Panc1 (cell line): ENCODE data around the gene STARD13. TPM values are rescaled to one million over a fixed set of nuclear protein-coding genes. Genes with fewer than 3 reads are reported as not detected.

Experiments
- ATAC-seq: fragments of 200-7000 bp; cut with Tn5 transposase; 2 replicates; pipeline ENCODE4 v1.9.1; 2020; ENCODE audit warnings: mild to moderate bottlenecking, moderate library complexity
- BruUV-seq: library from RNA; stranded (reverse); fragments of 400-500 nt; replicated peaks from 2 replicates; lab custom pipeline; 2021; lab: Mats Ljungman, UMichigan
- CTCF ChIA-PET: fragments of 300-600 bp; sonication (Branson Sonifier 250); formaldehyde crosslinking; loops from one replicate; lab custom pipeline; 2022; ENCODE audit warnings: antibody characterized with exemption; lab: Charles Lee
- POLR2A ChIA-PET: fragments of 300-600 bp; sonication (Branson Sonifier 250); formaldehyde crosslinking; loops from one replicate; lab custom pipeline; 2022; ENCODE audit warnings: antibody characterized with exemption; lab: Charles Lee
- DNase-seq: peaks from one replicate; pipeline ENCODE4 v3.0.0-alpha.2; 2010; ENCODE audit warnings: low read depth, low spot score
- H3K27ac ChIP-seq: 2 replicates; pipeline ENCODE4 v1.5.1; 2011; ENCODE audit warnings: mild to moderate bottlenecking, low read length, inconsistent platforms
- H3K27me3 ChIP-seq: fragments of 200-500 bp; sonication (Bioruptor generic); 2 replicates; pipeline ENCODE4 v1.6.0; 2014; ENCODE audit warnings: low read length, inconsistent platforms; ENCODE audit not compliant: control insufficient read depth, insufficient read depth
- H3K36me3 ChIP-seq: fragments of 200-500 bp; sonication (Bioruptor generic); 2 replicates; pipeline ENCODE4 v1.5.1; 2014; ENCODE audit warnings: inconsistent platforms, mild to moderate bottlenecking, low read length, moderate library complexity; ENCODE audit not compliant: control insufficient read depth, insufficient read depth
- H3K4me1 ChIP-seq: 2 replicates; pipeline ENCODE4 v1.5.1; 2011; ENCODE audit warnings: inconsistent platforms, mild to moderate bottlenecking, low read length, moderate library complexity; ENCODE audit not compliant: control insufficient read depth, insufficient read depth
- H3K4me3 ChIP-seq, 2 experiments: 2 replicates each; pipeline ENCODE4 v1.5.1; 2011 to 2012; ENCODE audit warnings: low read depth in 2 of 2, low read length in 2 of 2, mild to moderate bottlenecking in 2 of 2, inconsistent platforms in 1 of 2, moderate library complexity in 1 of 2
- H3K9me3 ChIP-seq: fragments of 200-500 bp; sonication (Bioruptor generic); 2 replicates; pipeline ENCODE4 v1.5.1; 2014; ENCODE audit warnings: low read depth, mild to moderate bottlenecking, inconsistent platforms, low read length, moderate library complexity; ENCODE audit not compliant: control insufficient read depth, insufficient read depth
- POLR2AphosphoS5 ChIP-seq: IDR thresholded peaks from 2 replicates; pipeline ENCODE4 v1.6.1; 2012; ENCODE audit warnings: mild to moderate bottlenecking, low read depth, low read length, moderate library complexity
- SIN3A ChIP-seq: IDR thresholded peaks from 2 replicates; pipeline ENCODE4 v1.6.1; 2012; ENCODE audit warnings: low read depth, mild to moderate bottlenecking, low read length, moderate library complexity, borderline replicate concordance; ENCODE audit not compliant: insufficient read depth
- TCF7L2 ChIP-seq: IDR thresholded peaks from 2 replicates; pipeline ENCODE4 v1.6.1; 2011; ENCODE audit warnings: mild to moderate bottlenecking, low read depth, low read length, inconsistent platforms
- in situ Hi-C: cut with HindIII; loops from 2 replicates; pipeline ENCODE4 v1.10.0; 2016; ENCODE audit warnings: low sequenced_read_pairs, low pct_unique_long_range_greater_than_20kb
- intact Hi-C: fragments of 100-400 bp; cut with micrococcal nuclease; formaldehyde crosslinking; loops from one replicate; pipeline ENCODE4 v1.10.0; 2022; ENCODE audit not compliant: unreplicated experiment
- total RNA-seq: library from RNA; stranded (reverse); gene quantifications from one replicate; pipeline ENCODE4 v1.2.1, GENCODE V29; 2021; ENCODE audit not compliant: unreplicated experiment
- TF ChIP-seq, protein P1 (sequence below): fragments of 450-650 bp; IDR thresholded peaks from 2 replicates; pipeline ENCODE4 v1.5.1; 2017; ENCODE audit warnings: mild to moderate bottlenecking
- TF ChIP-seq, protein P2 (sequence below), 2 experiments: IDR thresholded peaks; 2 replicates each; pipeline ENCODE4 v1.6.1; 2011 to 2012; ENCODE audit warnings: low read depth in 2 of 2, control low read depth in 1 of 2, low read length in 1 of 2, mild to moderate bottlenecking in 1 of 2, moderate library complexity in 1 of 2; ENCODE audit not compliant: insufficient read depth in 1 of 2

Gene STARD13
- total RNA-seq, 1 experiment from 2014 or later: 6.5 TPM

DNA sequence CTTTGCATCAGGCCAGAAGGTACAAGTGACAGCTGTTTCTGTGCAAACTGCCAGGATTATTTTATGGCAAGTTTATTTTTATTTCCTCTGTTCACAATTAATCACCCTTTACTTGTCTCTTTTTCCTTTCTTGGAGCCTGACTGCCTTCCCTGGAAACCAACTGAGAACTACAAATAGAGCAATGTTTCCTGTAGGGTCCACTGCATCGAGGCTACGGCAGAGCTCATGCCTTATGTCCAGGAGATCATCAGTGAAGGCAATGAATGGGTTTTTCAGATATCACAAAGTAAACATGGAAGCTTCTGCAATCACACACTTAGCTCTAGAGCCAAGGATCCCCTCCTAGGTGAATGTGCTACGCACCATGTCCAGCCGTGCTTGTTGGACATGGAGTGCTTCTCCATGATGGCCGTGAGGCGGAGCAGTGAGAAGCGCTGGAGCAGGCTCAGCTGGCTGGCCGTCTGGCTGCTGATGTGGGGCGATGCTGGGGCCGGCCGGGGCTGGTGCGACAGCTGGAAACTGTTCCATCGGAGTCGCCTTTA lies 158.5 kb downstream of the STARD13 start:
- H3K36me3 ChIP-seq: no peaks in the 10 kb centered on the region
- intact Hi-C loops: no loop called here
- ChIA-PET POLR2A (no interaction called here), CTCF (no interaction called here)
- in situ Hi-C loops: no loop called here
- TF ChIP-seq, protein P1, sequence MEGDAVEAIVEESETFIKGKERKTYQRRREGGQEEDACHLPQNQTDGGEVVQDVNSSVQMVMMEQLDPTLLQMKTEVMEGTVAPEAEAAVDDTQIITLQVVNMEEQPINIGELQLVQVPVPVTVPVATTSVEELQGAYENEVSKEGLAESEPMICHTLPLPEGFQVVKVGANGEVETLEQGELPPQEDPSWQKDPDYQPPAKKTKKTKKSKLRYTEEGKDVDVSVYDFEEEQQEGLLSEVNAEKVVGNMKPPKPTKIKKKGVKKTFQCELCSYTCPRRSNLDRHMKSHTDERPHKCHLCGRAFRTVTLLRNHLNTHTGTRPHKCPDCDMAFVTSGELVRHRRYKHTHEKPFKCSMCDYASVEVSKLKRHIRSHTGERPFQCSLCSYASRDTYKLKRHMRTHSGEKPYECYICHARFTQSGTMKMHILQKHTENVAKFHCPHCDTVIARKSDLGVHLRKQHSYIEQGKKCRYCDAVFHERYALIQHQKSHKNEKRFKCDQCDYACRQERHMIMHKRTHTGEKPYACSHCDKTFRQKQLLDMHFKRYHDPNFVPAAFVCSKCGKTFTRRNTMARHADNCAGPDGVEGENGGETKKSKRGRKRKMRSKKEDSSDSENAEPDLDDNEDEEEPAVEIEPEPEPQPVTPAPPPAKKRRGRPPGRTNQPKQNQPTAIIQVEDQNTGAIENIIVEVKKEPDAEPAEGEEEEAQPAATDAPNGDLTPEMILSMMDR: no peak
- TF ChIP-seq SIN3A (no peak), POLR2AphosphoS5 (no peak), TCF7L2 (no peak)
- TF ChIP-seq, protein P2, sequence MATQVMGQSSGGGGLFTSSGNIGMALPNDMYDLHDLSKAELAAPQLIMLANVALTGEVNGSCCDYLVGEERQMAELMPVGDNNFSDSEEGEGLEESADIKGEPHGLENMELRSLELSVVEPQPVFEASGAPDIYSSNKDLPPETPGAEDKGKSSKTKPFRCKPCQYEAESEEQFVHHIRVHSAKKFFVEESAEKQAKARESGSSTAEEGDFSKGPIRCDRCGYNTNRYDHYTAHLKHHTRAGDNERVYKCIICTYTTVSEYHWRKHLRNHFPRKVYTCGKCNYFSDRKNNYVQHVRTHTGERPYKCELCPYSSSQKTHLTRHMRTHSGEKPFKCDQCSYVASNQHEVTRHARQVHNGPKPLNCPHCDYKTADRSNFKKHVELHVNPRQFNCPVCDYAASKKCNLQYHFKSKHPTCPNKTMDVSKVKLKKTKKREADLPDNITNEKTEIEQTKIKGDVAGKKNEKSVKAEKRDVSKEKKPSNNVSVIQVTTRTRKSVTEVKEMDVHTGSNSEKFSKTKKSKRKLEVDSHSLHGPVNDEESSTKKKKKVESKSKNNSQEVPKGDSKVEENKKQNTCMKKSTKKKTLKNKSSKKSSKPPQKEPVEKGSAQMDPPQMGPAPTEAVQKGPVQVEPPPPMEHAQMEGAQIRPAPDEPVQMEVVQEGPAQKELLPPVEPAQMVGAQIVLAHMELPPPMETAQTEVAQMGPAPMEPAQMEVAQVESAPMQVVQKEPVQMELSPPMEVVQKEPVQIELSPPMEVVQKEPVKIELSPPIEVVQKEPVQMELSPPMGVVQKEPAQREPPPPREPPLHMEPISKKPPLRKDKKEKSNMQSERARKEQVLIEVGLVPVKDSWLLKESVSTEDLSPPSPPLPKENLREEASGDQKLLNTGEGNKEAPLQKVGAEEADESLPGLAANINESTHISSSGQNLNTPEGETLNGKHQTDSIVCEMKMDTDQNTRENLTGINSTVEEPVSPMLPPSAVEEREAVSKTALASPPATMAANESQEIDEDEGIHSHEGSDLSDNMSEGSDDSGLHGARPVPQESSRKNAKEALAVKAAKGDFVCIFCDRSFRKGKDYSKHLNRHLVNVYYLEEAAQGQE (IDR thresholded peaks at IDR 0.05; ENCODE audit: insufficient read depth in 1 of 2, low read depth in 2 of 2, low read length in 1 of 2): no peak
- no TSS peak for BruUV-seq
- ATAC-seq (no peak), DNase-seq (no peak)
- H3K4me3 ChIP-seq: no peak overlapping the region
- H3K4me1 ChIP-seq: peaks cover 34% of the 10 kb centered on the region
- H3K27me3 ChIP-seq: no peaks in the 10 kb centered on the region
- peak overlapping the region; percentile 69 for H3K27ac ChIP-seq
- H3K9me3 ChIP-seq: no peaks in the 10 kb centered on the region

DNA sequence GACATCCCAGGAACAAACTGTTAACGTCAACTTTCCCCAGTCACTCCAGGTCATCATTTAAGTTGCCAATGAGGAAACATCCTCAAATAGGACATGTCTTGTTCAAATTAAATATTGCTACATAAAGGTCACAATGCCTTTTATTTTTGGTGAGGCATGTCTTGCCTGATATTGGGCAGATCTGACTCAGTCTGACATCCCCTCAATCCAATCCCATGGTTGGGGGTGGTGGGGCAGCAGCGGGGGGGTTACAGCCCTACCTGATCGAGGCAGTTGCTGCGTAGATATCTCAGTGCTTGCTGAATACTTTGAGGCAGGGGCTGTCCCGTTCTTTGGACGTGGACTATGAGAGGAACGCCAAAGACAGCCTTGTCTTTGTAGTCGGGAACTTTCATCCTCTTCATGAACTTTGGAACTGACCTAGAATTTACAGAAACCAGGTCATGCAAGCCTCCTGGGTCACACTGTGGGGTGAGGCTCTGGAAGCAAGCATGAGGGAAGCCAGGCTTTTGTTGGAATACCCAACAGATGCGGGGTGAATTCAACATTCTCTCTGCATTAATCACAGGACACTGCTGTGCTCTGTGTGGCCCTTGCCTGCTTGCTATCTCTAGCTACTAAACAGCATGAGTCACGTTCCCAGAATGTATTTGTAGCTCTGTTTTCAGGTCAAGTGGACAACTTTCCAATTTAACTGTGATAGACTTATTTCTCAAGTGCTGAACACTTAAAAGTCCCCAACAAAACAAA lies 159.6 kb downstream of the STARD13 start:
- BruUV-seq: no TSS peak
- TF ChIP-seq, protein P2 (IDR thresholded peaks at IDR 0.05; ENCODE audit: insufficient read depth in 1 of 2, low read depth in 2 of 2, low read length in 1 of 2): no peak
- TF ChIP-seq TCF7L2: peak; percentile 78
- TF ChIP-seq, protein P1: no peak
- no peak for TF ChIP-seq SIN3A
- peak; percentile 47; the same call in 1 of the 2 replicates for TF ChIP-seq POLR2AphosphoS5
- Histone ChIP-seq H3K4me1 (peaks cover 34% of the 10 kb centered on the region), H3K4me3 (peak overlapping the region in 1 of 2 experiments; percentile 18; a peak in 1 of 4 replicates), H3K27ac (peak overlapping the region; percentile 67), H3K36me3 (no peaks in the 10 kb centered on the region), H3K27me3 (no peaks in the 10 kb centered on the region), H3K9me3 (no peaks in the 10 kb centered on the region)
- intact Hi-C loops (no loop called here), in situ Hi-C loops (no loop called here)
- peak; percentile 35 for DNase-seq
- POLR2A ChIA-PET: interaction anchor here (0.6 kb wide), 1 partner anchor 48 kb away, joined by 5 read pairs; no protein-coding TSS in a partner anchor
- ATAC-seq: peak; percentile 97
- CTCF ChIA-PET: no interaction called here
